Measurements from ENCODE around the gene WDR43.

WDR43 gene

GRCh38 chr2:28894470-28895188 is at the start of gene WDR43:
WDR43 (plus strand) TSS chr2:28894667; CDS start chr2:28894699, 32 bp downstream.
- no peaks in the 10 kb centered on the region for H3K9me3 ChIP-seq (ENCODE audit: control insufficient read depth, low read length)
- no peaks in the 10 kb centered on the region for H3K27me3 ChIP-seq (replicated peaks; ENCODE audit: control insufficient read depth, insufficient read depth, low read length)
- peaks cover 38% of the 10 kb centered on the region for H3K4me1 ChIP-seq (ENCODE audit: control insufficient read depth, insufficient read depth, low read length)
- H3K4me3 ChIP-seq (ENCODE audit: low read length), result peak within 1 kb of the TSS; percentile 97
- peak; percentile 99 for DNase-seq (ENCODE audit: low read depth)
- H3K36me3 ChIP-seq (ENCODE audit: control insufficient read depth, insufficient read depth, low read length, severe bottlenecking), result no peaks in the 10 kb centered on the region
- peak within 1 kb of the TSS; percentile 98 for H3K9ac ChIP-seq (ENCODE audit: low read length)

GRCh38 chr2:28855193-28855592 is 39.3 kb upstream of the WDR43 start:
- no peak overlapping the region for H3K4me3 ChIP-seq (ENCODE audit: low read length)
- peaks cover 9% of the 10 kb centered on the region for H3K36me3 ChIP-seq (ENCODE audit: control insufficient read depth, insufficient read depth, low read length, severe bottlenecking)
- DNase-seq (ENCODE audit: low read depth), result peak; percentile 13
- H3K9ac ChIP-seq (ENCODE audit: low read length), result no peak overlapping the region
- H3K27me3 ChIP-seq (replicated peaks; ENCODE audit: control insufficient read depth, insufficient read depth, low read length), result no peaks in the 10 kb centered on the region
- H3K9me3 ChIP-seq (ENCODE audit: control insufficient read depth, low read length), result no peaks in the 10 kb centered on the region
- H3K4me1 ChIP-seq (ENCODE audit: control insufficient read depth, insufficient read depth, low read length), result no peaks in the 10 kb centered on the region

- no peaks in the 10 kb centered on the region for H3K27me3 ChIP-seq (replicated peaks; ENCODE audit: control insufficient read depth, insufficient read depth, low read length)
- H3K9me3 ChIP-seq (ENCODE audit: control insufficient read depth, low read length), result no peaks in the 10 kb centered on the region
- H3K36me3 ChIP-seq (ENCODE audit: control insufficient read depth, insufficient read depth, low read length, severe bottlenecking), result peaks cover 17% of the 10 kb centered on the region
- no peaks in the 10 kb centered on the region for H3K4me1 ChIP-seq (ENCODE audit: control insufficient read depth, insufficient read depth, low read length)
- no peak overlapping the region for H3K9ac ChIP-seq (ENCODE audit: low read length)
- DNase-seq (ENCODE audit: low read depth), result no peak
- no peak overlapping the region for H3K4me3 ChIP-seq (ENCODE audit: low read length)
These were observed 38.5 kb upstream of the WDR43 start for GRCh38 chr2:28855977-28856376.

- no peak for DNase-seq (ENCODE audit: low read depth)
- peak overlapping the region; percentile 91 for H3K4me3 ChIP-seq (ENCODE audit: low read length)
- H3K27me3 ChIP-seq (replicated peaks; ENCODE audit: control insufficient read depth, insufficient read depth, low read length), result no peaks in the 10 kb centered on the region
These were observed 25.9 kb upstream of the WDR43 start for GRCh38 chr2:28868611-28869010.

GRCh38 chr2:28869494-28870145 is 24.8 kb upstream of the WDR43 start:
- DNase-seq (ENCODE audit: low read depth), result peak; percentile 64
- Histone ChIP-seq H3K9me3 (ENCODE audit: control insufficient read depth, low read length) (no peaks in the 10 kb centered on the region), H3K4me1 (ENCODE audit: control insufficient read depth, insufficient read depth, low read length) (peaks cover 23% of the 10 kb centered on the region), H3K9ac (ENCODE audit: low read length) (peak overlapping the region; percentile 90), H3K36me3 (ENCODE audit: control insufficient read depth, insufficient read depth, low read length, severe bottlenecking) (peaks cover 5% of the 10 kb centered on the region), H3K4me3 (ENCODE audit: low read length) (peak overlapping the region; percentile 91), H3K27me3 (replicated peaks; ENCODE audit: control insufficient read depth, insufficient read depth, low read length) (no peaks in the 10 kb centered on the region)

More at GRCh38 chr2:28868611-28869010, 25.9 kb upstream of the WDR43 start:
- no peaks in the 10 kb centered on the region for H3K9me3 ChIP-seq (ENCODE audit: control insufficient read depth, low read length)
- peaks cover 7% of the 10 kb centered on the region for H3K36me3 ChIP-seq (ENCODE audit: control insufficient read depth, insufficient read depth, low read length, severe bottlenecking)
- H3K9ac ChIP-seq (ENCODE audit: low read length), result no peak overlapping the region
- H3K4me1 ChIP-seq (ENCODE audit: control insufficient read depth, insufficient read depth, low read length), result peaks cover 23% of the 10 kb centered on the region

- DNase-seq (ENCODE audit: low read depth), result peak; percentile 98
- H3K4me3 ChIP-seq (ENCODE audit: low read length), result peak within 1 kb of the TSS; percentile 91
- H3K27me3 ChIP-seq (replicated peaks; ENCODE audit: control insufficient read depth, insufficient read depth, low read length), result no peaks in the 10 kb centered on the region
- no peaks in the 10 kb centered on the region for H3K9me3 ChIP-seq (ENCODE audit: control insufficient read depth, low read length)
- peaks cover 23% of the 10 kb centered on the region for H3K4me1 ChIP-seq (ENCODE audit: control insufficient read depth, insufficient read depth, low read length)
- H3K36me3 ChIP-seq (ENCODE audit: control insufficient read depth, insufficient read depth, low read length, severe bottlenecking), result no peaks in the 10 kb centered on the region
- H3K9ac ChIP-seq (ENCODE audit: low read length), result peak within 1 kb of the TSS; percentile 90
These were observed 24.1 kb upstream of the WDR43 start, which contains the start of gene TRMT61B for GRCh38 chr2:28870146-28870891. TRMT61B (minus strand) TSS chr2:28870309; CDS start chr2:28870277, 32 bp downstream.

- Histone ChIP-seq H3K36me3 (ENCODE audit: control insufficient read depth, insufficient read depth, low read length, severe bottlenecking) (no peaks in the 10 kb centered on the region), H3K4me3 (ENCODE audit: low read length) (no peak overlapping the region), H3K27me3 (replicated peaks; ENCODE audit: control insufficient read depth, insufficient read depth, low read length) (no peaks in the 10 kb centered on the region), H3K9ac (ENCODE audit: low read length) (no peak overlapping the region), H3K9me3 (ENCODE audit: control insufficient read depth, low read length) (no peaks in the 10 kb centered on the region), H3K4me1 (ENCODE audit: control insufficient read depth, insufficient read depth, low read length) (peaks cover 23% of the 10 kb centered on the region)
- no peak for DNase-seq (ENCODE audit: low read depth)
These were observed 22.8 kb upstream of the WDR43 start for GRCh38 chr2:28871620-28872019.

GRCh38 chr2:28880193-28880592 is 14.3 kb upstream of the WDR43 start:
- H3K9me3 ChIP-seq (ENCODE audit: control insufficient read depth, low read length), result no peaks in the 10 kb centered on the region
- no peak for DNase-seq (ENCODE audit: low read depth)
- no peak overlapping the region for H3K9ac ChIP-seq (ENCODE audit: low read length)
- no peak overlapping the region for H3K4me3 ChIP-seq (ENCODE audit: low read length)
- H3K36me3 ChIP-seq (ENCODE audit: control insufficient read depth, insufficient read depth, low read length, severe bottlenecking), result no peaks in the 10 kb centered on the region
- no peaks in the 10 kb centered on the region for H3K27me3 ChIP-seq (replicated peaks; ENCODE audit: control insufficient read depth, insufficient read depth, low read length)
- no peaks in the 10 kb centered on the region for H3K4me1 ChIP-seq (ENCODE audit: control insufficient read depth, insufficient read depth, low read length)

GRCh38 chr2:28893488-28893887 is 979 bp upstream of the WDR43 start:
- Histone ChIP-seq H3K36me3 (ENCODE audit: control insufficient read depth, insufficient read depth, low read length, severe bottlenecking) (no peaks in the 10 kb centered on the region), H3K4me3 (ENCODE audit: low read length) (no peak overlapping the region), H3K27me3 (replicated peaks; ENCODE audit: control insufficient read depth, insufficient read depth, low read length) (no peaks in the 10 kb centered on the region), H3K9me3 (ENCODE audit: control insufficient read depth, low read length) (no peaks in the 10 kb centered on the region), H3K4me1 (ENCODE audit: control insufficient read depth, insufficient read depth, low read length) (peaks cover 26% of the 10 kb centered on the region), H3K9ac (ENCODE audit: low read length) (no peak overlapping the region)
- no peak for DNase-seq (ENCODE audit: low read depth)

- no peaks in the 10 kb centered on the region for H3K9me3 ChIP-seq (ENCODE audit: control insufficient read depth, low read length)
- H3K27me3 ChIP-seq (replicated peaks; ENCODE audit: control insufficient read depth, insufficient read depth, low read length), result no peaks in the 10 kb centered on the region
- no peaks in the 10 kb centered on the region for H3K36me3 ChIP-seq (ENCODE audit: control insufficient read depth, insufficient read depth, low read length, severe bottlenecking)
- DNase-seq (ENCODE audit: low read depth), result peak; percentile 61
- peaks cover 40% of the 10 kb centered on the region for H3K4me1 ChIP-seq (ENCODE audit: control insufficient read depth, insufficient read depth, low read length)
- peak overlapping the region; percentile 98 for H3K9ac ChIP-seq (ENCODE audit: low read length)
- peak overlapping the region; percentile 97 for H3K4me3 ChIP-seq (ENCODE audit: low read length)
These were observed 874 bp downstream of the WDR43 start for GRCh38 chr2:28895189-28895893.
